H1 (cell line): ENCODE data around the gene PXN. TPM values are rescaled to one million over a fixed set of nuclear protein-coding genes. Genes with fewer than 3 reads are reported as not detected.
"Not testable (repeated sequence)": the region's sequence is repeated elsewhere in the genome, so short reads cannot be mapped to it uniquely, and the experiment has no call there.

Experiments used
- CTCF ChIA-PET: fragments of 300-600 bp; sonication (Branson Sonifier 250); formaldehyde crosslinking; loops from one replicate; lab custom pipeline; 2021; ENCODE audit not compliant: partially characterized antibody; lab: Charles Lee
- POLR2A ChIA-PET: fragments of 300-600 bp; sonication (Branson Sonifier 250); formaldehyde crosslinking; loops from one replicate; lab custom pipeline; 2021; ENCODE audit warnings: inconsistent platforms; ENCODE audit not compliant: partially characterized antibody; lab: Charles Lee
- DNase-seq, 2 experiments: peaks; one replicate each; pipeline versions ENCODE4 v3.0.0 to v3.0.0-alpha.2; 2010 to 2022; ENCODE audit warnings: low spot score in 2 of 2, low read depth in 1 of 2, mixed read lengths in 1 of 2
- FAIRE-seq: peaks from 2 replicates; lab custom pipeline; 2011; peaks lifted over from hg19 to GRCh38; lab: Jason Lieb, UNC
- H2AFZ ChIP-seq: 2 replicates; pipeline ENCODE4 v1.8.1; 2012; ENCODE audit warnings: low read length, inconsistent platforms
- H2AK5ac ChIP-seq: 2 replicates; pipeline ENCODE4 v1.6.1; 2013; ENCODE audit warnings: low read depth, low read length
- H2BK120ac ChIP-seq: replicated peaks from 2 replicates; pipeline ENCODE3; 2013; ENCODE audit warnings: low read depth, low read length, inconsistent platforms
- H2BK12ac ChIP-seq: 2 replicates; pipeline ENCODE4 v1.6.1; 2013; ENCODE audit warnings: low read depth, low read length
- H2BK15ac ChIP-seq: 2 replicates; pipeline ENCODE4 v1.6.1; 2013; ENCODE audit warnings: low read length
- H2BK20ac ChIP-seq: 2 replicates; pipeline ENCODE4 v1.6.1; 2013; ENCODE audit warnings: low read length
- H2BK5ac ChIP-seq: 2 replicates; pipeline ENCODE4 v1.6.1; 2013; ENCODE audit warnings: low read depth, low read length
- H3K14ac ChIP-seq: 2 replicates; pipeline ENCODE4 v1.6.1; 2013; ENCODE audit warnings: inconsistent platforms; ENCODE audit not compliant: insufficient read length
- H3K18ac ChIP-seq: 2 replicates; pipeline ENCODE4 v1.6.1; 2013; ENCODE audit warnings: low read length; ENCODE audit errors: extremely low read depth
- H3K23ac ChIP-seq: 2 replicates; pipeline ENCODE4 v1.6.1; 2013; ENCODE audit warnings: inconsistent platforms; ENCODE audit not compliant: insufficient read length
- H3K23me2 ChIP-seq: 2 replicates; pipeline ENCODE4 v1.6.1; 2013; ENCODE audit warnings: low read depth, low read length
- H3K27ac ChIP-seq: 2 replicates; pipeline ENCODE4 v1.6.1; 2011; ENCODE audit warnings: low read depth, low read length, inconsistent platforms
- H3K27me3 ChIP-seq, 4 experiments: replicated peaks in 1 of 4; 1 replicate in 1 of 4; 2 replicates in 3 of 4; pipeline versions ENCODE4 v1.6.1 to v1.8.1; 2011 to 2013; ENCODE audit warnings: low read length in 3 of 4, mild to moderate bottlenecking in 3 of 4, inconsistent platforms in 2 of 4, mixed read lengths in 2 of 4, moderate library complexity in 1 of 4; ENCODE audit not compliant: control insufficient read depth in 3 of 4, insufficient read depth in 3 of 4; ENCODE audit errors: extremely low read depth in 1 of 4
- H3K36me3 ChIP-seq, 4 experiments: 2 replicates each; pipeline versions ENCODE4 v1.6.1 to v1.8.1; 2011 to 2013; ENCODE audit warnings: mild to moderate bottlenecking in 4 of 4, low read length in 3 of 4, moderate library complexity in 2 of 4, control low read depth in 1 of 4, inconsistent platforms in 1 of 4; ENCODE audit not compliant: insufficient read depth in 4 of 4, control insufficient read depth in 2 of 4
- H3K4ac ChIP-seq: replicated peaks from 2 replicates; pipeline ENCODE3; 2013; ENCODE audit warnings: low read length, low read depth, mixed read lengths, inconsistent platforms; ENCODE audit not compliant: insufficient read length
- H3K4me1 ChIP-seq, 4 experiments: replicated peaks in 1 of 4; 1 replicate in 1 of 4; 2 replicates in 3 of 4; pipeline versions ENCODE4 v1.6.1 to v1.8.1; 2011 to 2013; ENCODE audit warnings: low read length in 3 of 4, inconsistent platforms in 2 of 4, mixed read lengths in 1 of 4; ENCODE audit not compliant: insufficient read depth in 4 of 4, control insufficient read depth in 3 of 4
- H3K4me2 ChIP-seq, 2 experiments: 2 replicates each; pipeline versions ENCODE4 v1.6.1 to v1.8.1; 2011 to 2013; ENCODE audit warnings: low read depth in 2 of 2, low read length in 2 of 2, control low read depth in 1 of 2, inconsistent platforms in 1 of 2, mild to moderate bottlenecking in 1 of 2; ENCODE audit not compliant: insufficient read depth in 1 of 2
- H3K4me3 ChIP-seq, 4 experiments: fragments of 200-600, 300-600 bp in 1 of 4; sonication (generic), shearing (Covaris generic), sonication (Bioruptor Twin) in 1 of 4; 2 replicates each; pipeline versions ENCODE4 v1.5.1 to v1.8.1; 2011 to 2016; ENCODE audit warnings: low read length in 4 of 4, low read depth in 3 of 4, control low read depth in 2 of 4, inconsistent platforms in 2 of 4, mild to moderate bottlenecking in 2 of 4, mixed read lengths in 1 of 4, moderate library complexity in 1 of 4; ENCODE audit not compliant: insufficient read depth in 2 of 4; ENCODE audit errors: extremely low read depth in 1 of 4
- H3K56ac ChIP-seq: replicated peaks from 2 replicates; pipeline ENCODE3; 2013; ENCODE audit warnings: low read depth, mild to moderate bottlenecking, mixed read lengths, low read length, inconsistent platforms; ENCODE audit not compliant: insufficient read length
- H3K79me1 ChIP-seq: 2 replicates; pipeline ENCODE4 v1.6.1; 2013; ENCODE audit warnings: low read depth, low read length, control low read depth
- H3K79me2 ChIP-seq, 2 experiments: 2 replicates each; pipeline versions ENCODE4 v1.6.1 to v1.8.1; 2012 to 2013; ENCODE audit warnings: low read length in 2 of 2, mild to moderate bottlenecking in 2 of 2, inconsistent platforms in 1 of 2; ENCODE audit not compliant: insufficient read depth in 2 of 2, control insufficient read depth in 1 of 2
- H3K9ac ChIP-seq, 4 experiments: replicated peaks in 1 of 4; 1 replicate in 1 of 4; 2 replicates in 3 of 4; pipeline versions ENCODE4 v1.6.1 to v1.8.1; 2011 to 2013; ENCODE audit warnings: low read depth in 3 of 4, low read length in 3 of 4, control low read depth in 2 of 4, mild to moderate bottlenecking in 2 of 4, moderate library complexity in 2 of 4, inconsistent platforms in 1 of 4; ENCODE audit errors: extremely low read depth in 1 of 4
- H3K9me3 ChIP-seq, 2 experiments: 2 replicates each; pipeline versions ENCODE4 v1.6.1 to v1.8.1; 2012 to 2013; ENCODE audit warnings: mild to moderate bottlenecking in 2 of 2, moderate library complexity in 2 of 2, control low read depth in 1 of 2, inconsistent platforms in 1 of 2, low read depth in 1 of 2, low read length in 1 of 2, mixed read lengths in 1 of 2; ENCODE audit not compliant: insufficient read depth in 2 of 2
- H4K20me1 ChIP-seq, 2 experiments: replicated peaks in 1 of 2; 2 replicates each; pipeline versions ENCODE3 to v1.8.1; 2011 to 2013; ENCODE audit warnings: inconsistent platforms in 2 of 2, low read length in 2 of 2, mild to moderate bottlenecking in 1 of 2; ENCODE audit not compliant: insufficient read depth in 2 of 2, control insufficient read depth in 1 of 2
- H4K5ac ChIP-seq: 2 replicates; pipeline ENCODE4 v1.6.1; 2013; ENCODE audit warnings: low read length, low read depth, mixed read lengths, inconsistent platforms; ENCODE audit not compliant: insufficient read length
- H4K8ac ChIP-seq: 2 replicates; pipeline ENCODE4 v1.8.0; 2013; ENCODE audit warnings: mild to moderate bottlenecking, moderate library complexity, low read length, inconsistent platforms; ENCODE audit not compliant: insufficient read depth; ENCODE audit errors: extremely low read depth
- H4K91ac ChIP-seq: replicated peaks from 2 replicates; pipeline ENCODE3; 2013; ENCODE audit warnings: low read length, mixed read lengths, inconsistent platforms; ENCODE audit not compliant: insufficient read length
- EGR1 ChIP-seq: IDR thresholded peaks from 2 replicates; pipeline ENCODE4 v1.6.1; 2011; ENCODE audit warnings: low read depth, low read length, borderline replicate concordance
- FOSL1 ChIP-seq: IDR thresholded peaks from 2 replicates; pipeline ENCODE4 v1.6.1; 2011; ENCODE audit warnings: mild to moderate bottlenecking, low read depth, low read length, moderate library complexity; ENCODE audit not compliant: insufficient read depth
- KDM4A ChIP-seq: IDR thresholded peaks from one replicate; pipeline ENCODE4 v1.7.1; 2012; ENCODE audit warnings: low read depth, mild to moderate bottlenecking, moderate library complexity, low read length, inconsistent platforms; ENCODE audit not compliant: severe bottlenecking
- POLR2AphosphoS5 ChIP-seq: IDR thresholded peaks from 2 replicates; pipeline ENCODE4 v1.6.1; 2011; ENCODE audit warnings: low read depth, low read length
- USF2 ChIP-seq: IDR thresholded peaks from 2 replicates; pipeline ENCODE4 v1.6.1; 2011; ENCODE audit warnings: low read length, improper control_type of control experiment
- WGBS, 2 experiments: shearing (Covaris generic) in 1 of 2; methylation state at CpG; one replicate each; pipeline versions ENCODE4 v1.1.6 to v1.1.7; 2013 to 2015; ENCODE audit warnings: low lambda C conversion rate in 2 of 2, mixed read lengths in 2 of 2, inconsistent platforms in 1 of 2, low coverage in 1 of 2, missing lambda C conversion rate in 1 of 2; ENCODE audit not compliant: insufficient replicate concordance in 2 of 2, insufficient coverage in 1 of 2, insufficient read length in 1 of 2; ENCODE audit errors: extremely low coverage in 1 of 2, missing lambda C conversion rate in 1 of 2; 5-methylcytosine and 5-hydroxymethylcytosine counted together
- polyA plus RNA-seq, 7 experiments: library from polyadenylated mRNA; depleted of rRNA in 3 of 7; stranded (reverse) in 5 of 7; unstranded in 2 of 7; fragments of >200 nt in 5 of 7; fragments of 200-250 nt in 2 of 7; gene quantifications; 1 replicate in 5 of 7; 2 replicates in 1 of 7; 4 replicates in 1 of 7; pipeline versions ENCODE4 v1.2.1 to v1.2.3, GENCODE V29; 2011 to 2013; ENCODE audit warnings: missing spikeins in 2 of 7, mixed read lengths in 2 of 7
- total RNA-seq: library from RNA; stranded (reverse); fragmentation: NEBNext Ultra II Directional; extraction: Animal tissue kit (Norgen Biotek cat#: 25700); gene quantifications from 2 replicates; pipeline ENCODE4 v1.2.1, GENCODE V29; 2021

Gene PXN
- total and polyA plus RNA-seq, 2 of the 8 experiments (the other 6 are each of a cell fraction or from before 2014, with no cell fraction given), result 51.0 to 105 TPM

- TF ChIP-seq KDM4A, result no peak
- no peak for TF ChIP-seq POLR2AphosphoS5
- no peak for TF ChIP-seq FOSL1
- TF ChIP-seq EGR1, result no peak
- no peak for TF ChIP-seq USF2
Measured at GRCh38 chr12:120252071-120252906, 13.2 kb downstream of the PXN start (continued).

- ChIA-PET POLR2A (interaction anchor here (67.0 to 88.3 kb wide), 2 partner anchors 16 to 23 kb away, joined by 4270 read pairs; partner anchors contain the start of genes GCN1, PXN, RNU4-1 and RNU4-2), CTCF (interaction anchor here (22.3 to 34.8 kb wide), 3 partner anchors 4 to 27 kb away, joined by 741 to 930 read pairs (median 741); partner anchors contain the start of gene PXN)
- not testable (repeated sequence) for H2BK15ac ChIP-seq, H3K4me2 ChIP-seq, H2BK12ac ChIP-seq, H2BK20ac ChIP-seq, H3K9me3 ChIP-seq, H3K36me3 ChIP-seq, H4K91ac ChIP-seq, H2AK5ac ChIP-seq, H3K4me1 ChIP-seq, H2AFZ ChIP-seq, H3K56ac ChIP-seq, H3K27me3 ChIP-seq, H2BK5ac ChIP-seq, FAIRE-seq, H4K5ac ChIP-seq, H3K23me2 ChIP-seq, H3K27ac ChIP-seq, H3K4ac ChIP-seq, H4K8ac ChIP-seq, H3K9ac ChIP-seq, H3K4me3 ChIP-seq, H3K14ac ChIP-seq, H3K23ac ChIP-seq, H2BK120ac ChIP-seq, H3K18ac ChIP-seq, DNase-seq
- Histone ChIP-seq H3K79me2 (peaks cover 0 to 69% of the 10 kb centered on the region in 2 experiments; a peak in 3 of 4 replicates), H3K79me1 (peaks cover 15% of the 10 kb centered on the region), H4K20me1 (peaks cover 9 to 25% of the 10 kb centered on the region in 2 experiments)
- WGBS, 2 experiments, result 98% methylated on average over 12 of the region's 12 CpGs; no CpG with 5 or more reads in 1 of the 2 experiments
Measured at GRCh38 chr12:120251364-120252070, 14.0 kb downstream of the PXN start.
